ENCODE measurements around the gene PDE4D.

PDE4D gene

GRCh38 chr5:59348189-59348588, 545.3 kb downstream of the PDE4D start:
- H3K9ac ChIP-seq (ENCODE audit: insufficient read length, low read depth) = no peak overlapping the region
- H3K36me3 ChIP-seq (ENCODE audit: insufficient read depth, insufficient read length, low read length) = no peaks in the 10 kb centered on the region
- H3K4me3 ChIP-seq (ENCODE audit: insufficient read length, low read depth) = no peak overlapping the region
- no peaks in the 10 kb centered on the region for H3K4me1 ChIP-seq (ENCODE audit: insufficient read depth, insufficient read length)
- H3K9me3 ChIP-seq (ENCODE audit: insufficient read depth, low read length) = no peaks in the 10 kb centered on the region
- TF ChIP-seq ZNF274 (IDR thresholded peaks at IDR 0.05; ENCODE audit: low read depth, low read length) (no peak), SUZ12 (IDR thresholded peaks at IDR 0.05; ENCODE audit: extremely low read depth, insufficient read depth, insufficient read length) (no peak), YY1 (IDR thresholded peaks at IDR 0.05; ENCODE audit: insufficient read depth, insufficient read length) (no peak)
- H3K27me3 ChIP-seq (ENCODE audit: insufficient read depth, insufficient read length) = no peaks in the 10 kb centered on the region
- DNase-seq (ENCODE audit: low read depth, low spot score) = no peak

DNA sequence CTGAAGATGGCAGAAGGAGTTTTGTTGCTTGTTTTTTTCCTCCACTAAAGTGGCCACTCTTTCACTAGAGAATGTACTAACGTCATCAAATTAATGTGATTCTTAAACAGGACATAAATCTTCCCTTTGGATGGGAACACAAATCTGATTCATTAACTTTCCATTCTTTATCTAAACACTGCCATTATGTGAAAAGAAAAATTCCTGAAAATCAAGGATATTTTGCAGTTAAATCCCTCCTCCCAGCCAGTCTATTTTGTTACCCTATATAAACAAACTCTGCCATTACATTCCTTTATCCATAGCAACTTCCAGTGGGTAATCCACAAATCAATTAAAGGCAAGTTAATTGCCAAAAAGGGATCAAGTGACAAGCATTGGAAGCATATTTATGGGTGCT, 546.5 kb downstream of the PDE4D start:
- no peak for DNase-seq (ENCODE audit: low read depth, low spot score)
- no peaks in the 10 kb centered on the region for H3K4me1 ChIP-seq (ENCODE audit: insufficient read depth, insufficient read length)
- H3K9ac ChIP-seq (ENCODE audit: insufficient read length, low read depth) = no peak overlapping the region
- TF ChIP-seq YY1 (IDR thresholded peaks at IDR 0.05; ENCODE audit: insufficient read depth, insufficient read length) = no peak
- no peak for TF ChIP-seq SUZ12 (IDR thresholded peaks at IDR 0.05; ENCODE audit: extremely low read depth, insufficient read depth, insufficient read length)
- no peak for TF ChIP-seq ZNF274 (IDR thresholded peaks at IDR 0.05; ENCODE audit: low read depth, low read length)
- H3K27me3 ChIP-seq (ENCODE audit: insufficient read depth, insufficient read length) = no peaks in the 10 kb centered on the region
- no peaks in the 10 kb centered on the region for H3K9me3 ChIP-seq (ENCODE audit: insufficient read depth, low read length)
- H3K36me3 ChIP-seq (ENCODE audit: insufficient read depth, insufficient read length, low read length) = no peaks in the 10 kb centered on the region
- H3K4me3 ChIP-seq (ENCODE audit: insufficient read length, low read depth) = no peak overlapping the region

DNA sequence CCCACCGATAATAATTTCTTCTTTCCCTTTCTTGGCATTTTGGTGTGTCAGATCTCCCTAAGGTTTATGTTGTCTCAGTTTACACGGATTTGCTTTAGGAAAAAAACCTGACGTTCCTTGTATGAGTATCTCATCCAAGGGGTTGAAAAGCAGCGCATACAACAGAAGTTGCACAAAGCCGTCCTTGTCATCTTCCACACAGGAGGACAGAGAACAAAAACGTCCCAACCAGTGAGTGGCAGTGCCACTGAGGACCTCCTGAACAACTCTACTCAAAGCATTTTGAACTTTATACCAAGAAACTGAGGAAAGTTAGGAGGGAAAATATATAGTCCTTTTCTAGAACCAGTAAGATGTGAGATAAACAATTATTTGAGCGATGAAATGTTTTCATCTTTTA, 547.0 kb downstream of the PDE4D start:
- no peaks in the 10 kb centered on the region for H3K4me1 ChIP-seq (ENCODE audit: insufficient read depth, insufficient read length)
- no peak overlapping the region for H3K4me3 ChIP-seq (ENCODE audit: insufficient read length, low read depth)
- no peak for DNase-seq (ENCODE audit: low read depth, low spot score)
- no peak overlapping the region for H3K9ac ChIP-seq (ENCODE audit: insufficient read length, low read depth)
- no peaks in the 10 kb centered on the region for H3K27me3 ChIP-seq (ENCODE audit: insufficient read depth, insufficient read length)
- no peaks in the 10 kb centered on the region for H3K36me3 ChIP-seq (ENCODE audit: insufficient read depth, insufficient read length, low read length)
- TF ChIP-seq SUZ12 (IDR thresholded peaks at IDR 0.05; ENCODE audit: extremely low read depth, insufficient read depth, insufficient read length) (no peak), YY1 (IDR thresholded peaks at IDR 0.05; ENCODE audit: insufficient read depth, insufficient read length) (no peak), ZNF274 (IDR thresholded peaks at IDR 0.05; ENCODE audit: low read depth, low read length) (no peak)
- H3K9me3 ChIP-seq (ENCODE audit: insufficient read depth, low read length) = no peaks in the 10 kb centered on the region

DNA sequence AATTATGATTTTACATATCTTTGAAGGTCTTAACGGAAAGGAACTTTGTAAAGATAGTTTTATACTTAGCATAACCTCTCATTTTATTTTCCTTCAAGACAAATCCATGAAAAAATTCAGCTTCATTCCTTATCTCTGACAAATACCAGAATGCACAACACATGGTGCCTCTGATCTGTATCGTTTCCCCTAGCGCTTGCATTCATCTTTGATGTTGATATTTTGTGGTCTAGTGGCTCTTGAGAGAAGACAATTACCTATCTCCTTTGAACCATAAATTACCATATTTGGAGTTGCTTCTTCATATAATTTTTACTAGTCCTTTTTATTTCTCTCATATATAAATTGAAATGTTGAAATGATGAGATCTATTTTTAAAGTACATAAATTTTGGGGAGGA, 551.3 kb downstream of the PDE4D start:
- TF ChIP-seq SUZ12 (IDR thresholded peaks at IDR 0.05; ENCODE audit: extremely low read depth, insufficient read depth, insufficient read length) (no peak), YY1 (IDR thresholded peaks at IDR 0.05; ENCODE audit: insufficient read depth, insufficient read length) (no peak), ZNF274 (IDR thresholded peaks at IDR 0.05; ENCODE audit: low read depth, low read length) (no peak)
- Histone ChIP-seq H3K36me3 (ENCODE audit: insufficient read depth, insufficient read length, low read length) (no peaks in the 10 kb centered on the region), H3K4me1 (ENCODE audit: insufficient read depth, insufficient read length) (no peaks in the 10 kb centered on the region), H3K27me3 (ENCODE audit: insufficient read depth, insufficient read length) (no peaks in the 10 kb centered on the region), H3K4me3 (ENCODE audit: insufficient read length, low read depth) (no peak overlapping the region), H3K9me3 (ENCODE audit: insufficient read depth, low read length) (no peaks in the 10 kb centered on the region), H3K9ac (ENCODE audit: insufficient read length, low read depth) (no peak overlapping the region)
- no peak for DNase-seq (ENCODE audit: low read depth, low spot score)

GRCh38 chr5:59341760-59342159, 551.8 kb downstream of the PDE4D start:
- Histone ChIP-seq H3K9ac (ENCODE audit: insufficient read length, low read depth) (no peak overlapping the region), H3K9me3 (ENCODE audit: insufficient read depth, low read length) (no peaks in the 10 kb centered on the region), H3K36me3 (ENCODE audit: insufficient read depth, insufficient read length, low read length) (no peaks in the 10 kb centered on the region), H3K4me1 (ENCODE audit: insufficient read depth, insufficient read length) (no peaks in the 10 kb centered on the region), H3K27me3 (ENCODE audit: insufficient read depth, insufficient read length) (no peaks in the 10 kb centered on the region), H3K4me3 (ENCODE audit: insufficient read length, low read depth) (no peak overlapping the region)
- TF ChIP-seq SUZ12 (IDR thresholded peaks at IDR 0.05; ENCODE audit: extremely low read depth, insufficient read depth, insufficient read length) = no peak
- no peak for TF ChIP-seq ZNF274 (IDR thresholded peaks at IDR 0.05; ENCODE audit: low read depth, low read length)
- no peak for TF ChIP-seq YY1 (IDR thresholded peaks at IDR 0.05; ENCODE audit: insufficient read depth, insufficient read length)
- no peak for DNase-seq (ENCODE audit: low read depth, low spot score)

- Histone ChIP-seq H3K4me3 (ENCODE audit: insufficient read length, low read depth) (no peak overlapping the region), H3K9ac (ENCODE audit: insufficient read length, low read depth) (no peak overlapping the region), H3K9me3 (ENCODE audit: insufficient read depth, low read length) (no peaks in the 10 kb centered on the region), H3K4me1 (ENCODE audit: insufficient read depth, insufficient read length) (no peaks in the 10 kb centered on the region), H3K27me3 (ENCODE audit: insufficient read depth, insufficient read length) (no peaks in the 10 kb centered on the region), H3K36me3 (ENCODE audit: insufficient read depth, insufficient read length, low read length) (no peaks in the 10 kb centered on the region)
- TF ChIP-seq YY1 (IDR thresholded peaks at IDR 0.05; ENCODE audit: insufficient read depth, insufficient read length) = no peak
- TF ChIP-seq SUZ12 (IDR thresholded peaks at IDR 0.05; ENCODE audit: extremely low read depth, insufficient read depth, insufficient read length) = no peak
- no peak for TF ChIP-seq ZNF274 (IDR thresholded peaks at IDR 0.05; ENCODE audit: low read depth, low read length)
- DNase-seq (ENCODE audit: low read depth, low spot score) = no peak
Observed at GRCh38 chr5:59341155-59341554, 552.4 kb downstream of the PDE4D start.

GRCh38 chr5:59340637-59341036, 552.9 kb downstream of the PDE4D start:
- DNase-seq (ENCODE audit: low read depth, low spot score) = no peak
- no peak for TF ChIP-seq ZNF274 (IDR thresholded peaks at IDR 0.05; ENCODE audit: low read depth, low read length)
- TF ChIP-seq YY1 (IDR thresholded peaks at IDR 0.05; ENCODE audit: insufficient read depth, insufficient read length) = no peak
- TF ChIP-seq SUZ12 (IDR thresholded peaks at IDR 0.05; ENCODE audit: extremely low read depth, insufficient read depth, insufficient read length) = no peak
- Histone ChIP-seq H3K9ac (ENCODE audit: insufficient read length, low read depth) (no peak overlapping the region), H3K4me1 (ENCODE audit: insufficient read depth, insufficient read length) (no peaks in the 10 kb centered on the region), H3K4me3 (ENCODE audit: insufficient read length, low read depth) (no peak overlapping the region), H3K9me3 (ENCODE audit: insufficient read depth, low read length) (no peaks in the 10 kb centered on the region), H3K27me3 (ENCODE audit: insufficient read depth, insufficient read length) (no peaks in the 10 kb centered on the region), H3K36me3 (ENCODE audit: insufficient read depth, insufficient read length, low read length) (no peaks in the 10 kb centered on the region)

DNA sequence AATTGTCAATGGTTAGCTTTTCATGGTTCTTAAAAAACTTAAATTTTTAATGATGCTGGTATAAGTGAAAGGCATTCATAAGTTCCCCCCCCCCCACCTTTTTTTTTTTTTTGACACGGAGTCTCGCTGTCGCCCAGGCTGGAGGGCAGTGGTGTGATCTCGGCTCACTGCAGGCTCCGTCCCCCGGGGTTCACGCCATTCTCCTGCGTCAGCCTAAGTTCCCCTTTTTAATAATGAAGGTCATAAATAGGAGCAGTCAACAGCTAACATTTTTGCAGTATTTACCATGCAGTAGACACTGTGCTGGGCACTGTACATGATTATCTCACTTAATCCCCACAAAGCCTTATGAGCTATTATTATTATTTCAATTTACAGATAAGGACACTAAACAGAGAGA, 556.3 kb downstream of the PDE4D start:
- Histone ChIP-seq H3K9me3 (ENCODE audit: insufficient read depth, low read length) (no peaks in the 10 kb centered on the region), H3K36me3 (ENCODE audit: insufficient read depth, insufficient read length, low read length) (no peaks in the 10 kb centered on the region), H3K4me3 (ENCODE audit: insufficient read length, low read depth) (no peak overlapping the region), H3K9ac (ENCODE audit: insufficient read length, low read depth) (no peak overlapping the region), H3K4me1 (ENCODE audit: insufficient read depth, insufficient read length) (no peaks in the 10 kb centered on the region), H3K27me3 (ENCODE audit: insufficient read depth, insufficient read length) (no peaks in the 10 kb centered on the region)
- TF ChIP-seq ZNF274 (IDR thresholded peaks at IDR 0.05; ENCODE audit: low read depth, low read length) = no peak
- TF ChIP-seq SUZ12 (IDR thresholded peaks at IDR 0.05; ENCODE audit: extremely low read depth, insufficient read depth, insufficient read length) = no peak
- TF ChIP-seq YY1 (IDR thresholded peaks at IDR 0.05; ENCODE audit: insufficient read depth, insufficient read length) = no peak
- DNase-seq (ENCODE audit: low read depth, low spot score) = no peak

Data from NT2/D1 (cell line).